WTC11 (cell line): ENCODE data around the gene ECI1. TPM values are rescaled to one million over a fixed set of nuclear protein-coding genes. Genes with fewer than 3 reads are reported as not detected.

Experiments used
- ATAC-seq: fragments of 200-7000 bp; cut with Tn5 transposase; 2 replicates; pipeline ENCODE4 v1.10.0; 2021; ENCODE audit warnings: mild to moderate bottlenecking, moderate library complexity
- CTCF ChIA-PET: fragments of 300-600 bp; sonication (Branson Sonifier 250); formaldehyde crosslinking; loops from one replicate; lab custom pipeline; 2021; ENCODE audit warnings: antibody characterized with exemption; lab: Charles Lee
- POLR2A ChIA-PET: fragments of 350-600 bp; sonication (Branson Sonifier 250); formaldehyde crosslinking; loops from one replicate; lab custom pipeline; 2021; ENCODE audit warnings: antibody characterized with exemption; lab: Charles Lee
- DNase-seq: peaks from one replicate; pipeline ENCODE4 v3.0.0; 2021; ENCODE audit warnings: low spot score
- H3K27ac Mint-ChIP-seq: 2 replicates; pipeline ENCODE4 v1.8.0; 2021; ENCODE audit warnings: mixed read lengths
- H3K27me3 Mint-ChIP-seq: 2 replicates; pipeline ENCODE4 v1.8.0; 2021; ENCODE audit warnings: low read depth, mild to moderate bottlenecking, moderate library complexity, mixed read lengths
- H3K36me3 Mint-ChIP-seq: 2 replicates; pipeline ENCODE4 v1.8.0; 2021; ENCODE audit warnings: mixed read lengths
- H3K4me1 Mint-ChIP-seq: 2 replicates; pipeline ENCODE4 v1.8.0; 2022; ENCODE audit warnings: mixed read lengths
- H3K4me3 Mint-ChIP-seq: 2 replicates; pipeline ENCODE4 v1.8.0; 2021; ENCODE audit warnings: mild to moderate bottlenecking, moderate library complexity, mixed read lengths
- H3K9me3 Mint-ChIP-seq: 2 replicates; pipeline ENCODE4 v1.8.0; 2021; ENCODE audit warnings: mixed read lengths
- CBFB ChIP-seq: sonication (generic); formaldehyde crosslinking; IDR thresholded peaks from 2 replicates; pipeline ENCODE4 v1.8.1; 2022; ENCODE audit warnings: mild to moderate bottlenecking, low read depth, missing genetic modification reagents
- ELF4 ChIP-seq: sonication (generic); formaldehyde crosslinking; IDR thresholded peaks from 2 replicates; pipeline ENCODE4 v1.8.1; 2022; ENCODE audit warnings: low read depth, mild to moderate bottlenecking, moderate library complexity, missing genetic modification reagents
- GABPB1 ChIP-seq: sonication (generic); formaldehyde crosslinking; IDR thresholded peaks from 2 replicates; pipeline ENCODE4 v1.8.1; 2023; ENCODE audit warnings: mild to moderate bottlenecking, missing genetic modification reagents
- HMGA2 ChIP-seq: fragments of 250-450 bp; sonication (Bioruptor Pico); IDR thresholded peaks from 2 replicates; pipeline ENCODE4 v1.4.0; 2021; ENCODE audit warnings: mild to moderate bottlenecking, moderate library complexity
- JUN ChIP-seq: sonication (generic); formaldehyde crosslinking; IDR thresholded peaks from 2 replicates; pipeline ENCODE4 v1.8.0; 2023; ENCODE audit warnings: mild to moderate bottlenecking, missing genetic modification reagents
- MXD4 ChIP-seq: fragments of 250-450 bp; sonication (Bioruptor Pico); IDR thresholded peaks from 2 replicates; pipeline ENCODE4 v1.8.0; 2021; ENCODE audit warnings: mild to moderate bottlenecking, moderate library complexity, borderline replicate concordance
- NFATC4 ChIP-seq: fragments of 250-450 bp; sonication (Bioruptor Pico); IDR thresholded peaks from 2 replicates; pipeline ENCODE4 v1.9.0; 2021; ENCODE audit warnings: mild to moderate bottlenecking
- NFE2L1 ChIP-seq: sonication (generic); formaldehyde crosslinking; IDR thresholded peaks from 2 replicates; pipeline ENCODE4 v1.8.1; 2023; ENCODE audit warnings: missing genetic modification reagents
- NR1H2 ChIP-seq: sonication (generic); formaldehyde crosslinking; IDR thresholded peaks from 2 replicates; pipeline ENCODE4 v1.9.0; 2021; ENCODE audit warnings: mild to moderate bottlenecking, moderate library complexity, missing genetic modification reagents
- NR3C1 ChIP-seq: sonication (generic); formaldehyde crosslinking; conservative IDR thresholded peaks from 2 replicates; pipeline ENCODE4 v1.8.1; 2023; ENCODE audit warnings: low read depth, mild to moderate bottlenecking, missing genetic modification reagents
- SMAD4 ChIP-seq: sonication (generic); formaldehyde crosslinking; IDR thresholded peaks from 2 replicates; pipeline ENCODE4 v1.8.0; 2022; ENCODE audit warnings: mild to moderate bottlenecking, missing genetic modification reagents
- SP1 ChIP-seq: sonication (generic); formaldehyde crosslinking; conservative IDR thresholded peaks from 2 replicates; pipeline ENCODE4 v1.8.1; 2022; ENCODE audit warnings: missing genetic modification reagents
- TEAD1 ChIP-seq: sonication (generic); formaldehyde crosslinking; IDR thresholded peaks from 2 replicates; pipeline ENCODE4 v1.8.0; 2022; ENCODE audit warnings: mild to moderate bottlenecking, missing genetic modification reagents
- TEAD4 ChIP-seq: sonication (generic); formaldehyde crosslinking; IDR thresholded peaks from 2 replicates; pipeline ENCODE4 v1.8.0; 2022; ENCODE audit warnings: mild to moderate bottlenecking, missing genetic modification reagents
- ZNF671 ChIP-seq: fragments of 250-450 bp; sonication (Bioruptor Pico); IDR thresholded peaks from 2 replicates; pipeline ENCODE4 v1.8.0; 2021; ENCODE audit warnings: mild to moderate bottlenecking
- total RNA-seq: library from RNA; stranded (reverse); gene quantifications from 3 replicates; pipeline ENCODE4 v1.2.3, GENCODE V29; 2021
- TF ChIP-seq, protein P1 (sequence below): fragments of 200-600 bp; IDR thresholded peaks from 2 replicates; pipeline ENCODE4 v1.8.0; 2022; ENCODE audit warnings: antibody characterized with exemption
- TF ChIP-seq, protein P2 (sequence below): sonication (generic); formaldehyde crosslinking; IDR thresholded peaks from 2 replicates; pipeline ENCODE4 v1.8.0; 2023; ENCODE audit warnings: mild to moderate bottlenecking, missing genetic modification reagents
- TF ChIP-seq, protein P3 (sequence below): fragments of 250-450 bp; sonication (Bioruptor Pico); IDR thresholded peaks from 2 replicates; pipeline ENCODE4 v2.1.2; 2022; ENCODE audit warnings: mild to moderate bottlenecking, moderate library complexity
- TF ChIP-seq, protein P4 (sequence below): sonication (generic); formaldehyde crosslinking; IDR thresholded peaks from 2 replicates; pipeline ENCODE4 v1.8.1; 2022; ENCODE audit warnings: low read depth, missing genetic modification reagents, borderline replicate concordance
- TF ChIP-seq, protein P5 (sequence below): sonication (generic); formaldehyde crosslinking; conservative IDR thresholded peaks from 2 replicates; pipeline ENCODE4 v1.8.1; 2022; ENCODE audit warnings: mild to moderate bottlenecking, missing genetic modification reagents
- TF ChIP-seq, protein P6 (sequence below): sonication (generic); formaldehyde crosslinking; IDR thresholded peaks from 2 replicates; pipeline ENCODE4 v1.8.1; 2022; ENCODE audit warnings: low read depth, mild to moderate bottlenecking, moderate library complexity, missing genetic modification reagents, borderline replicate concordance

Gene ECI1
- total RNA-seq, 1 experiment from 2014 or later: 100 TPM

DNA sequence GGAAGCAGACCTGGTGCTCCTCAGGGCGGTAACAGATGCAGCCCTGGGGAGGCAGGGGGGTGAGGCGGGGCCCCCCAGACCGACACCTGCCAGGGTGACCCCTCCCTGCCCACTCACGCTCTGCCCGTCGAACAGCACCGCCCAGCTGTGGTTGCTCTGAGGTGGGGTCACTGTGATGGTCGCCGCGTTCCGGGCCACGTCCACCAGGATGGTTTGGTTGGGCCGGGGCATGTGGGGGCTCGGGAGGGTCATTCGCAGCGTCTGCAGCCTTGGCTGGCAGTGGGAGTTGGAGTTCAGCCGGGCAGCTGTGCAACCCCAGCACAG, 41.4 kb downstream of the ECI1 start (continued):
- TF ChIP-seq, protein P1, sequence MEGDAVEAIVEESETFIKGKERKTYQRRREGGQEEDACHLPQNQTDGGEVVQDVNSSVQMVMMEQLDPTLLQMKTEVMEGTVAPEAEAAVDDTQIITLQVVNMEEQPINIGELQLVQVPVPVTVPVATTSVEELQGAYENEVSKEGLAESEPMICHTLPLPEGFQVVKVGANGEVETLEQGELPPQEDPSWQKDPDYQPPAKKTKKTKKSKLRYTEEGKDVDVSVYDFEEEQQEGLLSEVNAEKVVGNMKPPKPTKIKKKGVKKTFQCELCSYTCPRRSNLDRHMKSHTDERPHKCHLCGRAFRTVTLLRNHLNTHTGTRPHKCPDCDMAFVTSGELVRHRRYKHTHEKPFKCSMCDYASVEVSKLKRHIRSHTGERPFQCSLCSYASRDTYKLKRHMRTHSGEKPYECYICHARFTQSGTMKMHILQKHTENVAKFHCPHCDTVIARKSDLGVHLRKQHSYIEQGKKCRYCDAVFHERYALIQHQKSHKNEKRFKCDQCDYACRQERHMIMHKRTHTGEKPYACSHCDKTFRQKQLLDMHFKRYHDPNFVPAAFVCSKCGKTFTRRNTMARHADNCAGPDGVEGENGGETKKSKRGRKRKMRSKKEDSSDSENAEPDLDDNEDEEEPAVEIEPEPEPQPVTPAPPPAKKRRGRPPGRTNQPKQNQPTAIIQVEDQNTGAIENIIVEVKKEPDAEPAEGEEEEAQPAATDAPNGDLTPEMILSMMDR: no peak
- TF ChIP-seq NFATC4 (CRISPR knock-in tag): no peak

DNA sequence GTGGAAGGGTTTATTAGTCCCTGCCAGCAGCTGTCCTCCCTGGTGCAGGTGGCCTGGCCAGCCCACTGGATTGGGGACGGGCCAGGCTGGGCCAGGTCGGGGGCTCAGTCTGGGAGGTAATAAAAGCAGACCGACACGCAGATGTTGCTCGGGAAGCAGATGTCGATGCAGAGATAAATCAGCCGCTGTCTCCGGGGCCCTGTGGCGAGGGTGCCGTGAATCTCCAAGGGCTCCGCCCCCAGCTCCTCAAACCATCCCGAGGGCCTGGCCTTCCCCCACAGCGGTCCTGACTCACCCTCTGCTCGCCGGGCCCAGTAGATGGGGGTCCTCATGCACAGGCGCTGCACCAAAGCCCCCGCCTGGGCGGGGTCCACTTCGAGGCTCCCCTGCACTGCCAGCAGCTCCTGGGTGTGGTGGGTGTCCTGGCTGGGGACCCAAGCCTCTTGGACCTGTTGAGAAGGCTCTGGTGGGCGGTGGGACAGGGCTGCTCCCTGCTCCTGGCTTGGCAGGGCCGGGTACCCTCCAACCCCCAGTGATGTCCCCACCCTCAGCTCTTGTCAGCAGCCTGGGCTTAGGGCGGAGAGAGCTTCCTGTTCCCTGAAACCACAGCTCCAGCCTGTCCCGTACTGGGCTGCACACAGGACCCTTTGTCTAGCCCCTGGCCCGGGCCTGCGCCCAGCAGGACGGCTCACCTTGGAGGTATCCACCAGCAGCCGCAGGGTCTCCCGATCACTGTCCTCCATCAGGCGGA, 42.0 kb downstream of the ECI1 start:
- DNase-seq (no peak), ATAC-seq (no peak)
- POLR2A ChIA-PET: interaction anchor here (0.5 to 1.9 kb wide), 4 partner anchors 42 to 162 kb away, joined by 4 to 10 read pairs (median 6); partner anchors contain the start of genes ECI1, NTHL1, TRAF7 and TSC2
- CTCF ChIA-PET: interaction anchor here (0.5 to 3.4 kb wide), 2 partner anchors 15 to 281 kb away, joined by 3 to 28 read pairs; no protein-coding TSS in a partner anchor
- Mint-ChIP-seq H3K27me3 (no peaks in the 10 kb centered on the region; the same call in 1 of the 2 replicates), H3K4me3 (no peak overlapping the region), H3K9me3 (no peaks in the 10 kb centered on the region), H3K27ac (no peak overlapping the region), H3K36me3 (peaks cover 25% of the 10 kb centered on the region), H3K4me1 (peaks cover 34% of the 10 kb centered on the region)
- no peak for TF ChIP-seq NFATC4 (CRISPR knock-in tag)
- TF ChIP-seq NR1H2 (CRISPR knock-in tag): no peak
- TF ChIP-seq, protein P2, sequence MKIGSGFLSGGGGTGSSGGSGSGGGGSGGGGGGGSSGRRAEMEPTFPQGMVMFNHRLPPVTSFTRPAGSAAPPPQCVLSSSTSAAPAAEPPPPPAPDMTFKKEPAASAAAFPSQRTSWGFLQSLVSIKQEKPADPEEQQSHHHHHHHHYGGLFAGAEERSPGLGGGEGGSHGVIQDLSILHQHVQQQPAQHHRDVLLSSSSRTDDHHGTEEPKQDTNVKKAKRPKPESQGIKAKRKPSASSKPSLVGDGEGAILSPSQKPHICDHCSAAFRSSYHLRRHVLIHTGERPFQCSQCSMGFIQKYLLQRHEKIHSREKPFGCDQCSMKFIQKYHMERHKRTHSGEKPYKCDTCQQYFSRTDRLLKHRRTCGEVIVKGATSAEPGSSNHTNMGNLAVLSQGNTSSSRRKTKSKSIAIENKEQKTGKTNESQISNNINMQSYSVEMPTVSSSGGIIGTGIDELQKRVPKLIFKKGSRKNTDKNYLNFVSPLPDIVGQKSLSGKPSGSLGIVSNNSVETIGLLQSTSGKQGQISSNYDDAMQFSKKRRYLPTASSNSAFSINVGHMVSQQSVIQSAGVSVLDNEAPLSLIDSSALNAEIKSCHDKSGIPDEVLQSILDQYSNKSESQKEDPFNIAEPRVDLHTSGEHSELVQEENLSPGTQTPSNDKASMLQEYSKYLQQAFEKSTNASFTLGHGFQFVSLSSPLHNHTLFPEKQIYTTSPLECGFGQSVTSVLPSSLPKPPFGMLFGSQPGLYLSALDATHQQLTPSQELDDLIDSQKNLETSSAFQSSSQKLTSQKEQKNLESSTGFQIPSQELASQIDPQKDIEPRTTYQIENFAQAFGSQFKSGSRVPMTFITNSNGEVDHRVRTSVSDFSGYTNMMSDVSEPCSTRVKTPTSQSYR (CRISPR knock-in tag): no peak
- no peak for TF ChIP-seq NFE2L1 (CRISPR knock-in tag)
- TF ChIP-seq NR3C1 (CRISPR knock-in tag): no peak
- TF ChIP-seq, protein P3, sequence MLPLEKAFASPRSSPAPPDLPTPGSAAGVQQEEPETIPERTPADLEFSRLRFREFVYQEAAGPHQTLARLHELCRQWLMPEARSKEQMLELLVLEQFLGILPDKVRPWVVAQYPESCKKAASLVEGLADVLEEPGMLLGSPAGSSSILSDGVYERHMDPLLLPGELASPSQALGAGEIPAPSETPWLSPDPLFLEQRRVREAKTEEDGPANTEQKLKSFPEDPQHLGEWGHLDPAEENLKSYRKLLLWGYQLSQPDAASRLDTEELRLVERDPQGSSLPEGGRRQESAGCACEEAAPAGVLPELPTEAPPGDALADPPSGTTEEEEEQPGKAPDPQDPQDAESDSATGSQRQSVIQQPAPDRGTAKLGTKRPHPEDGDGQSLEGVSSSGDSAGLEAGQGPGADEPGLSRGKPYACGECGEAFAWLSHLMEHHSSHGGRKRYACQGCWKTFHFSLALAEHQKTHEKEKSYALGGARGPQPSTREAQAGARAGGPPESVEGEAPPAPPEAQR (CRISPR knock-in tag): no peak
- TF ChIP-seq SP1 (CRISPR knock-in tag): no peak
- no peak for TF ChIP-seq SMAD4 (CRISPR knock-in tag)

DNA sequence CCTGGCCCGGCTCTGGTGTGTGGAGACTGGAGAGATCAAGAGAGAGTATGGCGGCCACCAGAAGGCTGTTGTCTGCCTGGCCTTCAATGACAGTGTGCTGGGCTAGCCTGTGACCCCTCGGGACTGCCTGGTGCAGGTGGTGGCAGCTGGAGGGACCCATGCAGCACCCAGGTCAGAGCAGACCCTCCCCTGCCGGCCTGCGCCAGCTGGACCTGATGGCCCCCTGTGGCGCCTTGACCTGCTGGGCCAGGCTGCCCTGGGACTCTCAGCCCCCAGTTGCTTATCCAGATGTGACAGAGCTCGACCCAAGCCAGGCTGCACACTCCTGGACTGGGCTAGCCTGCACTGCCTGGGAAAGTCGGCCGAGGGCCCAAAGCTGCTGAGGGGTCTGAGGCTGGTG, 42.6 kb downstream of the ECI1 start:
- Mint-ChIP-seq H3K27ac (no peak overlapping the region), H3K4me1 (peaks cover 36% of the 10 kb centered on the region)
- CTCF ChIA-PET: interaction anchor here (3.4 kb wide), 1 partner anchor 14 kb away, joined by 28 read pairs; no protein-coding TSS in a partner anchor

DNA sequence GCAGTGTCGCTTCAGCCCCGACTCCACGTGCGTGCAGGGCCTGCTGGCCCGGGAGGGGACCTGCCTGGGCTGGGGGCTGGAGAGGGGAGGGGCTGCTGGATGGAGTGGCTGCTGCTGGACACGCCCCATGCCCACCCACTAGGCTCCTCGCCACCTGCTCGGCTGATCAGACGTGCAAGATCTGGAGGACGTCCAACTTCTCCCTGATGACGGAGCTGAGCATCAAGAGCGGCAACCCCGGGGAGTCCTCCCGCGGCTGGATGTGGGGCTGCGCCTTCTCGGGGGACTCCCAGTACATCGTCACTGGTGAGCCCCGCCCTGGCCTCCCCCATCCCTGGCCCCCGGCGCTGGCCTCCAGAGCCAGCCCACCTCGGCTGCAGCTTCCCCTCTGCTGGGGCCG, 43.1 kb downstream of the ECI1 start:
- Mint-ChIP-seq H3K27me3 (peaks cover 5% of the 10 kb centered on the region), H3K36me3 (peaks cover 22% of the 10 kb centered on the region), H3K4me3 (no peak overlapping the region), H3K4me1 (peaks cover 32% of the 10 kb centered on the region), H3K27ac (no peak overlapping the region), H3K9me3 (no peaks in the 10 kb centered on the region)
- ATAC-seq: no peak
- ChIA-PET CTCF (interaction anchor here (3.4 kb wide), 1 partner anchor 14 kb away, joined by 28 read pairs; no protein-coding TSS in a partner anchor), POLR2A (no interaction called here)
- no peak for DNase-seq
- TF ChIP-seq TEAD1 (CRISPR knock-in tag) (no peak), CBFB (CRISPR knock-in tag) (no peak), JUN (CRISPR knock-in tag) (no peak), MXD4 (no peak), ZNF671 (no peak), GABPB1 (CRISPR knock-in tag) (no peak), TEAD4 (CRISPR knock-in tag) (no peak), SP1 (CRISPR knock-in tag) (no peak), ELF4 (CRISPR knock-in tag) (no peak)
- TF ChIP-seq, protein P4, sequence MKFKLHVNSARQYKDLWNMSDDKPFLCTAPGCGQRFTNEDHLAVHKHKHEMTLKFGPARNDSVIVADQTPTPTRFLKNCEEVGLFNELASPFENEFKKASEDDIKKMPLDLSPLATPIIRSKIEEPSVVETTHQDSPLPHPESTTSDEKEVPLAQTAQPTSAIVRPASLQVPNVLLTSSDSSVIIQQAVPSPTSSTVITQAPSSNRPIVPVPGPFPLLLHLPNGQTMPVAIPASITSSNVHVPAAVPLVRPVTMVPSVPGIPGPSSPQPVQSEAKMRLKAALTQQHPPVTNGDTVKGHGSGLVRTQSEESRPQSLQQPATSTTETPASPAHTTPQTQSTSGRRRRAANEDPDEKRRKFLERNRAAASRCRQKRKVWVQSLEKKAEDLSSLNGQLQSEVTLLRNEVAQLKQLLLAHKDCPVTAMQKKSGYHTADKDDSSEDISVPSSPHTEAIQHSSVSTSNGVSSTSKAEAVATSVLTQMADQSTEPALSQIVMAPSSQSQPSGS (CRISPR knock-in tag): no peak
- TF ChIP-seq, protein P5, sequence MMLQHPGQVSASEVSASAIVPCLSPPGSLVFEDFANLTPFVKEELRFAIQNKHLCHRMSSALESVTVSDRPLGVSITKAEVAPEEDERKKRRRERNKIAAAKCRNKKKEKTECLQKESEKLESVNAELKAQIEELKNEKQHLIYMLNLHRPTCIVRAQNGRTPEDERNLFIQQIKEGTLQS (CRISPR knock-in tag): no peak

More for the DNA sequence above, 42.6 kb downstream of the ECI1 start:
- H3K36me3 Mint-ChIP-seq: peaks cover 25% of the 10 kb centered on the region
- TF ChIP-seq, protein P6, sequence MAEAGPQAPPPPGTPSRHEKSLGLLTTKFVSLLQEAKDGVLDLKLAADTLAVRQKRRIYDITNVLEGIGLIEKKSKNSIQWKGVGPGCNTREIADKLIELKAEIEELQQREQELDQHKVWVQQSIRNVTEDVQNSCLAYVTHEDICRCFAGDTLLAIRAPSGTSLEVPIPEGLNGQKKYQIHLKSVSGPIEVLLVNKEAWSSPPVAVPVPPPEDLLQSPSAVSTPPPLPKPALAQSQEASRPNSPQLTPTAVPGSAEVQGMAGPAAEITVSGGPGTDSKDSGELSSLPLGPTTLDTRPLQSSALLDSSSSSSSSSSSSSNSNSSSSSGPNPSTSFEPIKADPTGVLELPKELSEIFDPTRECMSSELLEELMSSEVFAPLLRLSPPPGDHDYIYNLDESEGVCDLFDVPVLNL: no peak
- no peak for TF ChIP-seq HMGA2 (CRISPR knock-in tag)
- TF ChIP-seq, all 79 proteins: peak for 0
- no peak for DNase-seq
- Mint-ChIP-seq H3K9me3 (no peaks in the 10 kb centered on the region), H3K27me3 (peaks cover 1% of the 10 kb centered on the region), H3K4me3 (no peak overlapping the region)
- POLR2A ChIA-PET: no interaction called here
- ATAC-seq: no peak
